GM19328 (cell line): ENCODE measurements around the gene PAGE2.
"Not testable (repeated sequence)": the region's sequence is repeated elsewhere in the genome, so short reads cannot be mapped to it uniquely, and the experiment has no call there.

ENCODE experiments used
- ATAC-seq: cut with Tn5 transposase; IDR thresholded peaks from one replicate; pipeline ENCODE4 v1.9.1; 2021; ENCODE audit warnings: mild to moderate bottlenecking, moderate library complexity; ENCODE audit not compliant: unreplicated experiment

PAGE2 gene, protein sequence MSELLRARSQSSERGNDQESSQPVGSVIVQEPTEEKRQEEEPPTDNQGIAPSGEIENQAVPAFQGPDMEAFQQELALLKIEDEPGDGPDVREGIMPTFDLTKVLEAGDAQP

DNA sequence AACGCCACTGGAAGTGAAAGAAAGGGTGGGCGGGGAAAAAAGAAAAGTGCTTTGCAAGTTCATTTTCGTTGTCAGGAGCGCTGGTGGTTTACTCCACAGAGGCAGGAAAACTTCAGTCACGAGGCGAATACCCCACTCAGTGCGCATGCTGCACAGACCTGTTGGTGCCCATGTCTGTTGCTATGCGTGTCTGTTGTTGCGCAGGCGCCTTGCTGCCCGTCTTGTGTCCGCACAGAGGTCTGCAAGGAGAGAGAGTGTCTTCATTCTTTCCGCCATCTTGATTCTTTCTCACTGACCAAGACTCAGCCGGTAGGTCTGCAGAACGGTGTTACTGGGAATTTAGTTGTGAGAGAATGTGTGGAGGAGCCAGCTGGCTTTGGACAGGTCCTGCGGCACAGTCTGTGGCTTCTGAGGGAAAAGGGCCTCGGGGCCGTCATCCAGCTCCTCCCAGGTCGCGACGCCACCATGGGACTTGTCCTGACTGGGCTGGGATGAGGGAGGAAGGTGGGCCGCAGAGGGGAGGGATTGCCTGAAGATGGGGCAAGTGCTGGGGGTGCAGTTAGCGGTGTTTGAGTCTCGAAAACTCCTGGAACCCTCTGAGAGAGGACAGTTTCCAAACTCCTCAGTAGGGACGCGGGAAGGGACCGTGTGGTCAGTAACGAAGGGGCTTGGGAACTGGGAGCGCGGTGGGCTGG, at the start of gene PAGE2:
Gene PAGE2 (plus strand): TSS at position 224 of the 695 bp plus-strand sequence. CDS start 1,003 bp downstream, outside the sequence.
- no peak for ATAC-seq

DNA sequence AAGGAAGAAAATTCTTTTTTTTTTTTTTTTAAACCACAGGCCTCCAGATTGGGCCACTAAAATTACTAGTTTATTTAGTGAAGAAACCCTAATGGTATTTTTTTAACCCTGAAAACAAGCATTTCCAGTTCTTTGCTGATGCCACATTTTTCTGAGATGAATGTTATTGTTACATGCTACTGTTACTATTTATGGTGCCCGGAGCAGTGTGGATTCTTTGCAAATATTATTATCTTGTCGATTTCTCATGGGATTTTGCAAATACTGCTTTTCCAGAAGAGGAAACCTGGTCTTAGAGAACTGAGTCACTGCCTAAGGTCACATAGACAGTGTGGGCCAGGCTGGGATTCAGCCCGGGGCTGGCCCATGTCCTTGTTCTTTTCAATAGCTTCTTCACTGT, 49.3 kb upstream of the PAGE2 start:
- no peak for ATAC-seq

DNA sequence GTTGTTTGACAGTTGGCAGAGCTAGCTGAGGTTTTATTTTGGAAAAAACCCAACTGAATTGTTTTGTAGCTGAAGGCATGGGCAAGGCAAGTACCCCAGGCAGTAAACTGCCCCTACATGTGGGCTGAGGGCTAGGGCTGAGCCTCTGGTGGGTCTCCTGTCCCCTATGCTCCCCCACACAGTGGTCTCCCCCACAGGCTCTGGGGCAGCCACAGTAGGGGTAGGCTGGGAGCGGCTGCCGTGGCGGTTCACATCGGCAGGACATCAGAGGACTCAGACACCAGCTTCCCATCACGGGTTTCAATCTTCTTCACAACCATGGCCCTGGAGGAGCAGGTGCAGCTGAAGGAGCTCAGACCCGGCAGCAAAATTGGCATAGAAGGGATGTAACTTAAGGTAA, 47.3 kb upstream of the PAGE2 start:
- no peak for ATAC-seq

DNA sequence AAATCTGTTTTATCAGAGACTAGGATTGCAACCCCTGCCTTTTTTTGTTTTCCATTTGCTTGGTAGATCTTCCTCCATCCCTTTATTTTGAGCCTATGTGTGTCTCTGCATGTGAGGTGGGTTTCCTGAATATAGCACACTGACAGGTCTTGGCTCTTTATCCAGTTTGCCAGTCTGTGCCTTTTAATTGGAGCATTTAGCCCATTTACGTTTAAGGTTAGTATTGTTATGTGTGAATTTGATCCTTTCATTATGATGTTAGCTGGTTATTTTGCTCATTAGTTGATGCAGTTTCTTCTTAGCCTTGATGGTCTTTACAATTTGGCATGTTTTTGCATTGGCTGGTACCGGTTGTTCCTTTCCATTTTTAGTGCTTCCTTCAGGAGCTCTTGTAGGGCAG, 38.2 kb upstream of the PAGE2 start:
- ATAC-seq = not testable (repeated sequence)

DNA sequence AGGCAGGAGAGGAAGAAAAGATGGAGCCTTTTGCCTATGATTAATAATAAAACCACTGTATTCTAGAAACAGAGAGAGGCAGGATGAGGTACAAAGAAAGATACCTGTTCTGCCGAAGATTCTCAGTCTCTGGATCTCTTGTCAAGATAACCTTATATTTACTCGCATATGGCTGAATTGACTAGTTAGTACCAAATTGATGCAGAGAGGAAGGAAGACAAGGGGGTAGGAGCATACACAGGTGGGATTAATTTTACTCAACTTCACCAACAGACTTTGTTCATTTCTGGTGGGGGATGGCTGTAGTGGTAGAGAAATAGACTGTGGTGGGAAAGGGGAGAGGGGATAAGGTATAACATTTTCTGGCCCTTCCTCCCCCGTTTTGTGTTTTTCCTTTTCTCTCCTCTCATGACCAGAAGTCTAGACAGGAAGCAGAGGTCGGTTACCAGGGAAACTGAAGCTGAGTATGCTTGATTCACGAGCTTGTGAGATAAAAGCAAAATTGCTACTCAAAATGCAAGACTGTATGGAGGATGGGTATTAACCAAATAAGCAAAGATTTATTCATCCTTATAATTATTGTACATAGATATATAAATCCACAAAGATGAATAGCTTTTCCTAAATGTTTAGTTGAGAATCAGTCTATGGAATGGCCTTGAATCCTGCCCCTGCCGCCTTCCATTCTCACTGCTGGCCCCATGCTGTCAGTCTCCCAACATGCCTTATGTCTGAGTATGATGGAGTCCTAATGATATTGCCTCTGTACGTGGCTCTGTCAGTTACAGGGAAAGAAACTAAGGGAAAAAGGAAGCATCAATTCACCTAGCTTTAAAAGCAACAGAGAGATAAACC, 31.8 kb upstream of the PAGE2 start:
- no peak for ATAC-seq

DNA sequence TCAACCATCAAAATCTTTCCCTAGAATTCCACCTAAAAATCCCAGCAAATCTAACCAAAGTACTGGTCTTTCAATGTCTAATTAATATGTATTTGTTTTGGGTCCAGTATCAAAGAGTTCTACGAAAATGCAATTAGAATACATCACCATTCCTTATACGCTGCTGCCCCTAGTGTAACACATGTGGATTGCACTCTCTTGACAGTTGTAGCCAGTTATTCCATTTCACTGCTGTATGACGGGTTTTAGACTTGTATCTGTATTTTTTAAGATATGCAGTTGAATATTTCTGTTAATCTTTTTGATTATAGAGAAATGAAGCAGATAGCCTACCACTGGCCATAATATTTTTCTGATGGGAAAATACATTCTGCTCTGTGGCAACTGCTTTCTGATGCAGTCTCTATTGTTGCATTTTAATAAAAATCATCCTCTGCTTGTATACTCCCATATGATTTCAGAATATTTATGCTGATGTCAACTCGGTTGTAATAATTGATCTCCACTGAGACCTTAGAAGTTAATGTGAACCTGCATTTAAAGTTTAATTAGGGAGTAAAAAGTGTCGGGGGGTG, 31.1 kb upstream of the PAGE2 start:
- no peak for ATAC-seq

DNA sequence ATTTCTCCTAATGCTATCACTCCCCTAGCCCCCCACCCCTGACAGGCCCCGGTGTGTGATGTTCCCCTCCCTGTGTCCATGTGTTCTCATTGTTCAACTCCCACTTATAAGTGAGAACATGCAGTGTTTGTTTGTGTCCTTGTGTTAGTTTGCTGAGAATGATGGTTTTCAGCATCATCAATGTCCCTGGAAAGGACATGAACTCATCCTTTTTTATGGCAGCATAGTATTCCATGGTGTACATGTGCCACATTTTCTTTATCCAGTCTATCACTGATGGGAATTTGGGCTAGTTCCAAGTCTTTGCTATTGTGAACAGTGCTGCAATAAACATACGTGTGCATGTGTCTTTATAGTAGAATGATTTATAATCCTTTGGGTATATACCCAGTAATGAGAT, 21.6 kb upstream of the PAGE2 start:
- ATAC-seq = not testable (repeated sequence)

DNA sequence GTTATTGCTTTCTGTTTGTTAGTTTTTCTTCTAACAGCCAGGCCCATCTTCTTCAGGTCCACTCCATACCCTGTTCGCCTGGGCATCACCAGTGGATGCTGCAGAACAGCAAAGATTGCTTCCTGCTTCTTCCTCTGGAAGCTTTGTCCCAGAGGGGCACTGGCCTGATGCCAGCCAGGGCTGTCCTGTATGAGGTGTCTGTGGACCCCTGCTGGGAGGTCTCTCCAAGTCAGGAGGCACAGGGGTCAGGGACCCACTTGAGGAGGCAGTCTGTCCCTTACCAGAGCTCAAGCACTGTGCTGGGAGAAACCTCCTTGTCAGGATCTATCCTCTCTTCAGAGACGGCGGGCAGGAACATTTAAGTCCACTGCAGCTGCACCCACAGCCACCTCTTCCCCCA, 16.5 kb upstream of the PAGE2 start:
- ATAC-seq = no peak

DNA sequence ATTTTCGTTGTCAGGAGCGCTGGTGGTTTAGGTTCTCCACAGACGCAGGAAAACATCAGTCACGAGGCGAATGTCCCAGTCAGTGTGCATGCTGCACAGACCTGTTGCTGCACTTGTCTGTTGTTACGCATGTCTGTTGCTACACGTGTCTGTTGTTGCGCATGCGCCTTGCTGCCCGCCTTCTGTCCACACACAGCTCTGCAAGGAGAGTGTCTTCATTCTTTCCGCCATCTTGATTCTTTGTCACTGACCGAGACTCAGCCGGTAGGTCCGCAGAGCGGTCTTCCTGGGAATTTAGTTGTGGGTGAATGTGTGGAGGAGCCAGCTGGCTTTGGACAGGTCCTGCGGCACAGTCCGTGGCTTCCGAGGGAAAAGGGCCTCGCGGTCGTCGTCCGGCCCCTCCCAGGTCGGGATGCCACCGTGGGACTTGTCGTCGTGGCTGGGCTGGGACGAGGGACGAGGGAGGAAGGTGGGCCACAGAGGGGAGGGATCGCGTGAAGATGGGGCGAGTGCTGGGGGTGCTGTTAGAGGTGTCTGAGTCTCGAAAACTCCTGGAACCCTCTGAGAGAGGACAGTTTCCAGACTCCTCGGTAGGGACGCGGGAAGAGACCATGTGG, 13.9 kb upstream of the PAGE2 start, which contains the start of gene PAGE2B:
Gene PAGE2B (plus strand): TSS at position 180 of the 617 bp plus-strand sequence. CDS start 1,012 bp downstream, outside the sequence.
- ATAC-seq = no peak

DNA sequence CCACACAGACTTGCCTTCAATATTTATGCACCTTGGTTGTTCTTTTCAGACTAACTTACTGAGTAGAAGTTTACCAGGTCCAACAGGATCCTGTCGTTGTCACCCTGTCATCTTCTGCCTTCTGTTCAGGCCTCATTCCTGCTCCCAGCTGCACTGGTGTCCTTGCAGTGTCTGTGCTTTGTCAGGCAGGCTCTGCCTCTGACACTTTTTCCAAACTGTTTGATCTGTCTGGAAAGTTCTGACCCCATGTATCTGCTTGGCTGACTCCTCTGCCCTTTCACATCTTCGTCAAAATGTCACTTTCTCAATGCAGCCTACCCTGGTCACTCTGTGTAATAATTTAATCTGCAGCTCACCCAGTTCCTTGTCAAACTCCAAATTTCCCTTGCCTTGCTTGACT, 9.9 kb downstream of the PAGE2 start:
- no peak for ATAC-seq

DNA sequence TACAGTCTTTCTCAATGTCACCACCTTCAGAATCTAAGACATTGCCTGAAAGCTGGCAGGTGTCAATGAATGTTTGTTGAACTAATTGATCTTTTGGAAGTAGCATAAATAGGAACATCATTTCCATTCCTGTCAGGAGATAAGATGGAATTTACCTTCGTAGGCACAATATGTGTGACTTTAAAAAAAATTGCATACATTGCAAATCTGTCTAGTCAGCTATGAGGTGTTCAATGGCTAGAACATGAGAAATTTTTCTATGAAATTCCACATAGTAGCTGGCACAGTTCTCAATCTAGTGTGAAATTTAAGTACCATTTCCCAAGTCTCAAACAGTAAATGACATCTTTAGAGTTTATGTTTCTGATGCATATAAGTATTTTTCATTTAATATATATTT, 10.3 kb downstream of the PAGE2 start:
- ATAC-seq = no peak

DNA sequence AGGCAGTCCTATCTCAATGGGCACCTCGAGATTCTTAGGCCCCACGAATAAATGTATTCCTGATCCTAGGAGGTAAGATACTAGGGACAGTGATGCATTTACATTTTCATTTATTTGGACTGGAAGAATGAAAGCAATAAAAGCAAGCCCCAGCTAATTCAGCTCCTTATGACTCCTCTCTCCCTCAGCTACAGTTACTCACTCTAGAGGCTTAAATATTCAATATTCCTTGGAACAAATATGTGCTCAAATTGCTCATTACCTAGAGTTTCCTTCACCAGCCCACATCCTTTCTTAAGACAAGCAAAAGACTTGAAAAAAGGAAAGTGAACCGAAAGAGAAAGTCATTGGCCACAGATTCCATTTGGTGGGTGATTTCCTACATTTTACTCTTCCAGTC, 13.9 kb downstream of the PAGE2 start:
- ATAC-seq = no peak

DNA sequence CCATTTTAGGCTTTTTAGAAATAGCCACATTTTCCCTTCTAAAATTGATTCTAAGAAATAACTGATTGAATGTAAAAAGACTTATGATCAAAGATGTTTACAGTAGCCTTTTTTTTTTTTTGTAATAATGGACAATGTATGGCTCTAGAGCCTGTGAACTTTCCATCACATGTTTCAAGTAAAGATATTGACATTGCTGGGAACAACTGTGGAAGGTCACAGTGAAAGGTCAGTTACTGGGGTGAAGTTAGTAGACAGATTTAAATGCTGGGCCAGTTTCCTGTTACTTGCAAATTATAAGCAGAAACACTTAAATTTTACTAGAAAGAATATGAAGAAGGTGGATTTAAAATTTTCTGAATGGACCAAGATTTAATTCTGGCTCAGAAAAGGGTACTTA, 18.4 kb downstream of the PAGE2 start:
- ATAC-seq = no peak

DNA sequence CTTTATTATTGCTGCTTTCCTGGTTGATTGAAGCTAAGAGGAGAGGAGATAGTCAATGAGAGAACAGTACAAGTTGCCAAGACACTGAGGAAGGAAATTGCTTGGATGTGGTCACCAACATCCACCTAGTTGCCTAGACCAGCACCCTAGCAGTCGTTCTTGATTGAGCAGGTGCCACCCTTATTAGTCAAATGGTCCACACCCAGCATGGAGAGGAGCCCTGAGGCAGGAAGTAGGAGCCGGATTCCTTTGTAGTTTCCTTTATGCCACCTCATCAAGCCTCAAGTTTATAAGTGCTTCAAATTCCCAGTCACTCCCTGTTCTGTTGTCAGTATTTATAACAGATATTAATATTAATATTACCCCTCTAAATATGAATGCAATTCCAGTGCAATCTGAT, 19.1 kb downstream of the PAGE2 start:
- ATAC-seq = no peak

DNA sequence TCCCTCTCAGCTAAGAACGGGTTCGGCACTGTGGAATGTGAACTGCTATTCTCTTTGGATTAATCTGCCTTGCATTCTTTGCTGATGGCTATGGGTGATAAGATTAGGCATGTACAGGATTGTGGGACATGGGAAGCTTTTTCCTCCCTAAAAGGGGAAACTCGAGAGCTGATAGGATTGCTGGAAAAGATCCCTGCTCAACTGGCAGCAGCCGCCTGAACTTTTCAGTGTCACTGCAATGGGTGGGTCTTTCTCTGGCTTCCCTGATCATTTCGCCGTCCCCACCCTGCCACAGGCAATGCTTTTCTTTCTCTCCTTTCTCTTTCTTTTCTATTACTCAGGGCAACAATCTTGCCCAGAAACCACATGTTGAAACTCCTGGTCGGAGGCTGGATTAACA, 20.5 kb downstream of the PAGE2 start:
- no peak for ATAC-seq

DNA sequence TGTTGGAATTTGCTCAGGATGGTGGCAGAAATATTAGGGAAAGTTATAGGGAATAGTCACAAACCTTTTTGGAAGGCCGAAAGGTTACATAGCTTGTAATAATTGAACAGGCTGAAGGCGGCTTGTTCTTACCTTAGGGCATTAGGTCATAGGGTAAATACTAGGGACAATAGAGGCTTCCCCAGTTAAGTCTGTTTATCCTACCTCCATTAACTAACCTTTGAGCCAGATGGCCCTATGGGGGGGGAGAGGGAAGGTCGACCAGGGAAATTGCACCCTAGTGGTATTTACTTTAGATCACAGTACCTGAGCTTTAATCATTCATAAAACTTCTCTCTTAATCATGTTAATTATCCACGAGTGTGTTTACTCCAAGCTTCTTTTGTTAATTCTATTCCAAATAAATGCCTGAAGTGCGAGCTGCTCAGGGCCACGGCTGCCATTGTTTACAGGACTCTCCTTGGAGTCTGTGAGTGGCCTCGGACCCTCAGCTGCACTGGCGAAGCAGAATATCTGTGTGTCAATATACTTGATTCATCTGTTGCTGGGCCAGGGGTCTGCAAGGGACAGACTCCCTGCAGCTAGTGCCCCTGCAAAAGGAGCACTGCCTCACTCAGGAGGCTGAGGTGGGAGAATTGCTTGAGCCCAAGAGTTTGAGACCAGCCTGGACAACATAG, 22.9 kb downstream of the PAGE2 start:
- no peak for ATAC-seq

DNA sequence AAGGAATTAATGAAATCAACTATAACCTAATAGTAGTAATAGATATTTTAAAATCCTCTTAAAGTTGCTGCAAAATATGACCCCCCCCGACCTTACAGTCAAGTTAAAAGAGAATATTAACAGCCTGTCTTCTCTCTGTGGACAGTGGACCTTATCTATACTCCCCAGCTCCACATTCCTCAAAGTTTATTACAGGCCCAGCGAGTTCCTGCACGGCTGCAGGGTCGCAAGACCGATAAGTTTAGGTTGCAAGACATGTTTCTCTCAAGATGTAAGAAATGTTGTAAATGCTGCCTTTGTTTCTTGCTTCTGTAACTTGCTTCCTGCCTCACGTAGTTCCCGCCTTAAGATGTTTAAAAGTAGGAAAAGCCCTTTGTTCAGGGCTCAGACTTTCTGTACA, 27.8 kb downstream of the PAGE2 start:
- not testable (repeated sequence) for ATAC-seq

DNA sequence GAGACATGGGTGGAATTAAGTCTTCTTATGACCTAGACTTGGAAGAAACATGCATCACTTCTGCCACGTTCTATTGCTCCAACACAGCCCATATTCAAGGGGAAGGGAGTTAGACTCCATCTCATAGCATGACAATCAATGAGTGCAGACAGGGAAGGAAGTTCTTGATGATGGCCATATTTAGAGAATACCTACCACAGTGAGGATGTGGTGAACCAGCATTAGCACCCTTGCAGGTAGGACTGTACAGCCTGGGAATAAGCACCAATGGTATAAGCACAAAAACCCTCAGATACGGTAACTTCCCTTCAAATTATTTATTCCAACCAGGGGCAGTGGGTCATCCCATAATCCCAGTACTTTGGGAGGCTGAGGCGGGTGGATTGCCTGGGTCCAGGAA, 29.8 kb downstream of the PAGE2 start:
- no peak for ATAC-seq

DNA sequence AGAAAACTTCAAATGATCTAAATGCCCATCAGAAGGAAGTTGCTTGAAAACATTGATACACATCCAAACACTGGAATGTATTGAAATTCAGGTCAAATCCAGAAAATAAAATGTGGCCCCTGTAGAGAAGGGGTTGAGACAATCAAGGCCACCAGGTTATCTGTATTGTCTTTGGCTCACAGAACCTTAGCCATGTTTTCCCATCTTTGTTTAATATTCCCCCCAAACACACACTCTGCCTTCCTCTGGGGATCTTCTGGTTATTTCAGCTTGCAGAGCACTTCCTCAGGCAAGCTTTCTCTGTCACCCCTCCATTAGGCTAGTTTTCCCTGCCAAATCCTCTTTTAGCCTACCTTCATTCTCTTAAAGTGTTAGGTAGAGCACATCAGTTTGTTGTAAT, 30.5 kb downstream of the PAGE2 start:
- no peak for ATAC-seq

DNA sequence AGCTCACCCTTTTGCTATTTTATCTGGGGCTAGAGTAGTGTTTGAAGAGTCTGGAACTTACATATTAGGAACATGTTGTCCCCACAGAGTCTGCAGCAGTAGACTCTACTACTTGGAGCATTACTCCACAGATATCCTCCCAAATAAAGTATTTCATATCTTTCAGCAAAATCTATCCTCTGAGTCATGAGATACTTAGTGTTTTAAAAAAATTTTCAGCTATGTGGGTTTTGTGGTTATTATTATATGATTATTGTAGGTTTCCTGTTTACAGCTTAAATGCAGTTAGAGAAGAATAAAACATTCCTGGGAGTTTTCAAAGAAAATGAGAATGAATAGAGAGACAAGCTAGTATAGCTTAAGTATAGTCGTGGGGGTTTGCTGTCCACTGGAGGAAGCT, 30.9 kb downstream of the PAGE2 start:
- ATAC-seq = no peak
